Ammon's horn (tissue), 1 donor: ENCODE measurements around the gene SAA1.

Experiments used
- DNase-seq: peaks from one replicate; pipeline ENCODE4 v3.0.0-alpha.2; 2016; ENCODE audit warnings: low spot score

SAA1 gene

DNA sequence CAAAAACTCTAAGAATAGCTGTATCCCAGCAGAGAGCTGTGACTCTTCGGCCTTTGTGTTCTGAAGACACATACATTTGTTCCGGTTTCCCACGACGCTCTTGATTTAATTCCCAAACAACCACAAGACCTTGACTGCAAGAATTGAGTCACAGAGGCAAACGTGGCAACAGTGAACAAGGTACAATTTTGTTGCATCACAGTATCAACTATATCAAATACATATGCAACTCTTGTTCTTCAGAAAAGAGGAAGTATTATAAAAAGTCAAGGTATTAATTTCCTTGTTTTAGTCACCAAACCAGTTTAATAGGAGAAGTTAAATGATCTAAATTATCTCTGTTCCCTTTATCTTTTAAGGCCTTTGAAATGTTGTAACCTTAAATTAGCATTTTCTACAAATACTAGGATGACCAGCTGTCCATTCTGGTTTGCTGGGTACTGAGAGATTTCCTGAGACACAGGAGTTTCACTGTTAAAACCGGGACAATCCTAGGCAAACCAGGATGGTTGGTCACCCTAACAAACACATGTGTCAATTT is 44.8 kb downstream of the SAA1 start:
- no peak for DNase-seq

DNA sequence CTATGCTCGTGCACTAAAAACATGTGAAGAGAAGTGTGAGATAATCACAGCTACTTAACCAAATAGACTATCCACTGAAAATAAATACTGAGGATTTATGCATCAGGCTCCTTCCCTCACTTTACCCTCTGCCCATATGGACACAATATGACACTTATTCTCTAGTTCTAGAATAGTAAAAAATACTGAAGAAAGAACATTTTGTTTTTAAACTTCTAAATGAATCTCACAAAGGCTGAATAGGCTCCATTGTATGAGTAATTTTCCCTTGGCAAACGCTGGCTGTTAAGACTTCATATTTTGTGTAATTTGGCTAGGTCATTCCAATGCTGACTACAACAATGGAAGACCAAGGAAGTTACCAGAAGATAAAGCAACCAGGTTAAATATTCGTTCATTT is 45.9 kb downstream of the SAA1 start:
- DNase-seq = peak; percentile 11

DNA sequence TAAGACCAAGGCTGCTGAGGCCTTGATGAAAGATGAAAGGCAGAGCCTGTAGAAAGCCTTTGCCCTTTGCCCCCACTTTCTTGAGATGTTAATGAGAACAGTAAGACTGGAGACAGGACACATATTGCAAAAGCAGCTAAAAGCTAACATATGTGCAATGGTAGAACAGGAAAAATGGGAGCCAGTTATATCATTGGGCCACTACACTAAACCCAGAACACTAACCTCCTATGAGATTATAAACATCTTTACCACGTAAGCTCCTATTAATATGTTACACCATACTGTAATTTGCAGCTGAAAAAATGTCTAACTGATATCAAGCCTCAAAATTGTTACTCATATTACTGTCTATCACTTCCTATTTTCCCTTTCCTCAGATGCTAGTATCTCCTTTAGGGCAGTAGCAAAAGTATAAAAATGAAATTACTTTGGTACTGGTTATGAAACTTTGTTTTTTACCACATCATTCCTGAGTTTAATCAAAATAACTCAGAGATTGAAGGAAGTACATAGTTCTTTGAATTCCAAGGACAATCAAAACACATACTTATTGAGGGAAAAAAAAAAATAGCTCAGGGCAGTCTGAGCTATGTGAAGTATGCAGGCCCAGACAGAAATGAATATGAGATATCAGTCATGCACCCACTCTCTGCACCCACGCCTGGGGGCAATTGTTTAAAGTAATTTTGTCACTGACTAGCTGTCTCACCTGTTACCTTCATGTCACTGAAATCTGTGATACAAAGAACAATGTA is 46.8 kb downstream of the SAA1 start:
- DNase-seq = no peak

DNA sequence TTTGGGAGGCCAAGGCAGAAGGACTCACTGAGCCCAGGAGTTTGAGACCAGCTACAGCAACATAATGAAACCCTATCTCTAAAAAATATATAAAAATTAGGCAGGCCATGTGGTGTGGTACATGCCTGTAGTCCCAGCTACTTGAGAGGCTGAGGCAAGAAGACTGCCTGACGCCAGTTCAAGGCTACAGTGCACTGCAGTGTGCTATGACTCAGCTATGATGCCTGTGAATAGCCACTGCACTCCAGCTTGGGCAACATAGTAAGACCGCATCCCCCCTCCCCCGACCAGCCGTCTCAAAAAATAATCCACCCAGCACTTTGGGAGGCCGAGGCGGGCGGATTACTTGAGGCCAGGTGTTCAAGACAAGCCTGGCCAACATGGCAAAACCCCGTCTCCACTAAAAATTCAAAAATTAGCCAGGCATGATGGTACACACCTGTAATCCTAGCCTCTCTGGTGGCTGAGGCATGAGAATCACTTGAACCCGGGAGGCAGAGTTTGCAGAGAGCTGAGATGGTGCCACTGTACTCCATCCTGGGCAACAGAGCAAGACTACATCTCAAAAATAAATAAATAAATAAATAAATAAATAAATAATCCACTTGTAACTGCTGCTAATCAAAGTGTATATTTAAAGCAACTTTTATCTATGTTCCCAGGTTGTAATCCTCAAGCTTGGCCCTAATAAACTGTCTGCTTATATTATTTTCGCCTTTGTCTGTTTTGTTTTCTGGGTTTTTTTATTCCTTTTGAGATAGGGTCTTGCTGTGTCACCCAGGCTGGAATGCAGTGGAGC is 48.1 kb downstream of the SAA1 start:
- DNase-seq = no peak

- no peak for DNase-seq
These were observed 48.9 kb downstream of the SAA1 start for GRCh38 chr11:18314784-18315523.

GRCh38 chr11:18315893-18316292 is 49.8 kb downstream of the SAA1 start:
- DNase-seq = no peak

- no peak for DNase-seq
These were observed 51.5 kb downstream of the SAA1 start for GRCh38 chr11:18317551-18317950.
